A673 (cell line): ENCODE data around the gene SCRN2.

Source experiments
- CTCF ChIP-seq: fragments of 300-800, 200-600 bp; sonication (generic); conservative IDR thresholded peaks from 2 replicates; pipeline ENCODE4 v1.5.1; 2017; ENCODE audit warnings: low read depth, mild to moderate bottlenecking, antibody characterized with exemption, low read length, moderate library complexity, mixed read lengths
- EZH2 ChIP-seq: fragments of 200-600 bp; sonication (generic); IDR thresholded peaks from 2 replicates; pipeline ENCODE4 v1.6.1; 2017; ENCODE audit warnings: borderline replicate concordance, low read depth, mild to moderate bottlenecking, mixed read lengths, antibody characterized with exemption, low read length; ENCODE audit not compliant: poor library complexity, severe bottlenecking

GRCh38 chr17:47841488-47842291 is 617 bp upstream of the SCRN2 start:
- no peak; the same call in 1 of the 2 replicates for TF ChIP-seq CTCF
- TF ChIP-seq EZH2 = no peak
